ENCODE data around the gene KREMEN2.

DNA sequence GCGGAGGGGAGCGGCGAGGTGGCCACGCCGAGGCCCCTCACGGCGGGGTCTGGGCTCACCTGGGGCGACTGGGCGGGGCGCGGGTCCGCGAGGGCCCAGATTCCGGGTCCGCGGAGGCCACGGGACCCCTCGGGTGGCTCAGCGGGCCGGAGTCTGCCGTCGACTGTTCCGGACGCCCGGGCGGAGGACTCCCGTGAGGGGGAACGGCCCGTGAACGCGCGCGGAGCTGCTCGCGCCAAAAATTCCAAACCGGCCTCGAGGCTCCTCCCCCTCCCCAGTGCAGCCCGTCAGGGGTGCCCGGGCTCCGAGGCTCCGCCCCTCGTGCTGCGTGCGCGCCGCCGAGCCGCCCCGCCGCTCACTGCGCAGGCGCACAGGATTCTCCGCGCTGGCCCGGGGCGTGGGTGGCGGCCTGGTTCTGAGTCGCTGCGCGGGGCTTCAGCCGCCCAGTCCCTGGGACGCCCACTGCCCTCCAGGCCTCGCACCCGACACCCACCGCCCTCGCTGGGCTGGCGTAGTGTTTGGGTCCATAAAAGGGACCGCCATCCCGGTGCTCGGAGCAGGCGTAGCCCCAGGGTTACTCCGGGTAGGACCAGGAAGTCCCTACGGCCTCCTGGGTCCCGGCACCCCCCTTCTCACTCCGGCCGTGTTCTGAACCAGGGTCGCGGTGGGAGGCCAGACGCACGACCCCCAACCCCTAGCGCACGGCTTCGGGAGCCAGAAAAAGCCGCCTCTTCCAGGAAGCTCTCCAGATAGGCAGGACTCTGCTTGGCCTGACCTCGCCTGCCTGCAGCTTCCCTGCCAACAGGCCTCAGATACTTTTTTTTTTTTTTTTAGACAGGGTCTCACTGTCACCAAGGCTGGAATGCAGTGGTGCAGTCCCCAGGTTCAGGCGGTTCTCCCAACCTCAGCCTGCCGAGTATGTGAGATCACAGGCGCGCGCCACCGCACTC lies 16.4 kb downstream of the KREMEN2 start, which contains the start of gene PKMYT1:
- TF ChIP-seq CTCF (IDR thresholded peaks at IDR 0.05; ENCODE audit: insufficient read depth, low read length, poor library complexity, severe bottlenecking) (no peak), EZH2phosphoT487 (conservative IDR thresholded peaks at IDR 0.05; ENCODE audit: low read length) (no peak)
